HG02870 (cell line): ENCODE results near the gene GPR173.

Experiments
- ATAC-seq: cut with Tn5 transposase; IDR thresholded peaks from one replicate; pipeline ENCODE4 v1.9.1; 2021; ENCODE audit warnings: mild to moderate bottlenecking, moderate library complexity; ENCODE audit not compliant: unreplicated experiment

GPR173 gene

GRCh38 chrX:53088136-53088974, 39.8 kb downstream of the GPR173 start:
- no peak for ATAC-seq

DNA sequence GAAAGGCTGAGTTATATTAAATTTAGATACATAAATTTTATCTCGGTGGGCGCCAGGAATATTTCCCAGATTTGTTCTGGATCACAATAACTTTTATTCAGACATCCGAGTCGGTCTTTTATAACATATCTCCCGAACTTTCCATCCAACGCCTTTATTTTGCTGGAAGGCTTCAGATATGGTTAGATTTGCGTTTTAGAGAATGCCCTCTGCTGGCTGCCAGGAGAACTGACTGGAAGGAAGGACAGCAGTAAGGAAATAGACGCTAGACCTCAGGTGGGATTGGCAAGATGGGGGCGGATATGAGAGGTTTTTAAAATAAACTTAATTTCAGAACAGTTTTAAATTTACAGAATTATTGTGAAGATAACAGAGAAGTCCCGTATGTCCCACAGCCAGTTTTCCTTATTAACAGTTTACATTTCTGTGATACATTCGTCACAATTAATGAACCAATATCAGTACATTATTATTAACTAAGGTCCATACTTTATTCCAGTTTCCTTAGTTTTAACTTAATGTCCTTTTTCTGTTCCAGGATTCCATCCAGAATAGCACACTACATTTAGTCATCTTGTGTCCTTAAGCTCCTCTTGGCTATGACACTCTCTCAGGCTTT, 40.7 kb downstream of the GPR173 start:
- ATAC-seq, result no peak

DNA sequence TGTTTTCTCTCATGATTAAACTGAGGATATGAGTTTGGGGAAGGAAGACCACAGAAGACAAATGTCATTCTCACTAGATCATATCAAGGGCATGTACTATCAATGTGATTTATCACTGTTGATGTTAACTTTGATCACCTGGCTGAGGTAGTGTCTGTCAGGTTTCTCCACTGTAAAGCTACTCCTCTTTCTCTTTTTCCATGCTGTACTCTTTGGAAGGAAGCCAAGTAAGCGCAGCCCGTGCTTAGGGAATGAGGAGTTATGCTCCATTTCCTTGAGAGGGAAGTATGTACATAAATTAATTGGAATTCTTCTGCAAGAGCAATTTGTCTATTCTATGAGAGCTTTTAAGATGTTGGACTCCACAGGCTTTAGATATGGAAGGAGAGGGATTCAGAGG, 41.3 kb downstream of the GPR173 start:
- ATAC-seq, result no peak

GRCh38 chrX:53091354-53091753, 42.8 kb downstream of the GPR173 start:
- ATAC-seq, result no peak

DNA sequence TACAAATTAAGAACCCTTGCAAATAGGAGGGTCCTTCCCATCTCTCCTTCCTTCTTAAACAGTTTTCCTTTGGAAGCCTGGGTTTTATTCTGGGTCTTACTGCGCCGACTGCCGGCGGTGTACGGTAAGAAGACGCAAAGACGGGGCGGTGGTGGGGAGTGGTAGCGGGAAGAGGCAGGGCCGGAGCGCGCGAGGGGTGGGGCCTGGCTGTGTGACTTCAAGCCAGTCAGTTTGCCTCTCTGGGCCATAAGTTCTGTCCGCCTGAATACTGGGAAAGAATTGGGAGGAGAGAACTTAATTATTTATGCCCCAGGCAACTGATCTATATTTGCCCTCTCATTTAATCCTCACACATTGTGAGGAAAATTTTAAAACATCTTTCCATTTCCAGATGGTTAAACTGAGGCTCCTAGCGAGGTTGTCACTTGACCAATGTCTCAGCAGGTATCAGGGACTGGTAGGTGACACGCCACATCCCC, 44.6 kb downstream of the GPR173 start:
- peak; percentile 42 for ATAC-seq

DNA sequence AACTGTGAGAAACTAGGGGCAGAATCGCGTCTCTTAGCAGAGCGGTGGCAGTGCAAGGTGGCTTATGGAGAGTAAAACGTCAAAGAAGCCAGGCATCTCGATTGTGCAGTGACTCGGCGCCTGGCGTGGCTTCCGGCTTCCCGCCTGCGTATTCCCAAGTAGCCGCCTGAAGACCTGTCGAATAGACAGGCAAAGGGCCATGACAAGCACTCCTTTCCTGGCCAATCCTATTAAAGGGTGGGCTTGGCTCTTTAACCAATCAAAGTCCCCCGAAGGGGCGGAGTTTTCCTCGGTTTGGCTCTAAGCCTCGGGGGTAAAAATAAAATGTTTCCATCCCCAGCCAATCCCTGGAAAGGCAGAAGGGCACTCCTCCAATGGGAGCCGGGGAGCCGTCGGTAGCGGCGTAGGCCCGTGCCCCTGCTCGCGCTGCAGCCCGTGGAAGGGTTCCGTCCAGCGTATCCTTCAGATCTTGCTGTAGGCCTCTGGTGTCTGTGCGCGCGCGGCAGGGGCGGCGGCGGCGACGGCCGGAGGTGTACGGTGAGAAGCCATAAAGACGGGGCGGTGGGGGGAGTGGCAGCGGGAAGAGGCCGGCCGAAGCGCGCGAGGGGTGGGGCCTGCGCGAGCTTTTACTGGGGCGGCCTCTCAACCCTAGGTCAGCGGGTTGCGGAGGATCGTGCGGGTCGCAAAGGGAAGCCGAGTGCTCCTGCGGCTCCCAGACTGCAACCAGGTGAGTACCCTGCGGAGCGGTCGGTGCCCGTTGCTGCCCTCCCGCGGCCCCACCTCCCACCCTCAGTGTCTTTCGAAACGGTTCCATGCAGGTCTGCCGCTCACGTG, 45.4 kb downstream of the GPR173 start, which contains the start of gene KANTR:
Gene KANTR, plus strand, starts transcription at position 395 of the 834 bp plus-strand sequence. CDS start 30,131 bp downstream, outside the sequence.
- peak; percentile 74 for ATAC-seq

DNA sequence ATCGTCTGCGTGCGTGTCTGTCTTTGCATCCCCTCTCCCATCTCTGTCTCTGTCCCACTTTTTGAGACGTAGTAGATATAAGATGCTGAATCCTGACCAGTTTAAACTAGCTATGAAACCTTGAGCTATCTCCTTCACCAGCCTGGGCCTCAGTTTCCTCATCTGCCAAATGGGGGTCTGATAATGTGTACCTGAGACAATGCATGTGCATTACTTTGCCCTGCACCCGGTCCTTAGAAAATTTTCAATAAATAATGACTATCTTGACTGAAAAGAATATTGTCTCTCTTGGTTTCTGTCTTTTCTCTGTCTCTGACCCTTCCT, 46.0 kb downstream of the GPR173 start:
- no peak for ATAC-seq

DNA sequence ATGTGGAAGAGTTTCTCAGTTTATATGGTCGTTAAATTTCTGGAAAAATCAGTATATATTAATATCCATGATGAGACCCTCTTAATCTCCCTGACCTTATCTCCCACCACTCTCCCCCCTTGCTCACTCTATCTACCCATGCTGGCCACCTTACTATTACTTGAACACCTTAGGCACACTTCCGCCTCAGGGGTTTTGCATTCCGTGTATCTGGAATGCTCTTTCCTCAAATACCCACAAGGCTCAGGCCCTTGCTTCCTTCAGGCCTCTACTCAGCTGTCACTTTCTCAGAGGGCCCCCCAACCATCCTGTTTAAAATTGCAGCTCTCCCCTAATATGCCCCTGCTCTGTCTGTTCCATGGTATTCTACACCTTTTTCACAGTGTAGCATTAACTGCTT, 47.2 kb downstream of the GPR173 start:
- ATAC-seq, result no peak

GRCh38 chrX:53114864-53115549, 66.4 kb downstream of the GPR173 start:
- no peak for ATAC-seq

DNA sequence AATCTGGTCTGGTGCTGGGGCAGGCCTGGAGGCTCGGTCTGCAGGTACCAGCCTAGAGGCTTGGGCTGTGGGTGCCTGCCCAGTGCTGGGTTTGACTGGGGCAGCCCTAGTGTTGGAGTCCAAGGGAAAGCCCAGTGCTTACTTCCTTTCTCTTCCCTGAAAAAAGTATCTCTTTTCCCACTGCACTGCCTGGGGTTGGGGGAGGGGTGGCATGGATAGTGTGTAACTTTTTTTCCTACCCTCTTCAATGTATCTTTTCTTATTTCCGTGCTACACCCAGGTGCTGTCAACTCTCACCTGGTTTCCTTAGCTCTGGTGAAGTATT, 66.9 kb downstream of the GPR173 start:
- no peak for ATAC-seq

- no peak for ATAC-seq
Measured at GRCh38 chrX:53116101-53116500, 67.5 kb downstream of the GPR173 start.

DNA sequence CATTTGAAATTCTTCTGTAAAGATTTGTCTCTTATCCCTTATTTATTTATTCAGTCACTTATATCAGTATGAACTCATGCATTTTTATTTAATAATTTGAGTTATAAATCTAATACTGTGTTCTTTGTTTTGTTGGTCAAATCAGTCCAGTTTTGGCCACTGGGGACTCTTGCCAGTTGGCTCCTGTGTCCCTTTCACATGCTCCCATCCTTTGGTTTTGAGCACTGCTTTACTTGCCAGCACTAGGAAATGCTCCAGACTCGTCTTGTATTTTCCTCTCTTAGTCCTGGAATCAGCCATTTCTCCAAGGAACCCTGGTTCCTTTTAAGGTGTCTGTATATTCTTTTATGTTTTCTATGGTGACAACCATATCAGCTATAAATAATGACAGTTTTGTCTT, 73.4 kb downstream of the GPR173 start:
- no peak for ATAC-seq

GRCh38 chrX:53125506-53125905, 76.9 kb downstream of the GPR173 start:
- ATAC-seq, result no peak

DNA sequence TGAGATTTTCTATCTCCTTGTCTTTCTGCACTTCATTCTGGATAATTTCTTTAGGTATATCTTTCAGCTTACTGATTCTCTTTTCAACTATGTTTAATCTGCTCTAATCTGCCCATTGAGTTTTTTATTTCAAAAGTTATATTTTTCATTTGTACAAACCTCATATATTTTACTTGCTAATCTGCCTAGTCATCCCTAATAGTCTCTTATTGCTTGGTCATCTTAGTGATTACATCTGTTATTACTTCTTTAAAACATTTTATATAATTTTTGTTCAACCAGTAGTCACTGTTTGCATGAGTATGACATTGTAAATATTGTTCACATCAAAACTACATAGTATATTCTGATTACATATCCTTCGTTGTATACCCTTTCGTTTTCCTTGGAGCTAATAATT, 77.8 kb downstream of the GPR173 start:
- no peak for ATAC-seq

GRCh38 chrX:53128097-53128749, 79.6 kb downstream of the GPR173 start:
- ATAC-seq, result no peak
